Upper lobe of left lung (tissue), 4 donors: ENCODE results near the gene SP140.

Experiments
- CTCF ChIP-seq, 6 experiments: fragments of 450-650 bp in 4 of 6; fragments of 200-600 bp in 2 of 6; sonication (generic) in 2 of 6; IDR thresholded peaks; one replicate each; pipeline ENCODE4 v1.5.1; 2016 to 2019; ENCODE audit warnings: antibody characterized with exemption in 6 of 6
- POLR2A ChIP-seq, 4 donors: fragments of 450-650 bp; IDR thresholded peaks; one replicate each; pipeline ENCODE4 v1.5.1; 2016 to 2017; ENCODE audit warnings: antibody characterized with exemption in 4 of 4, mild to moderate bottlenecking in 2 of 4

- no peak for TF ChIP-seq CTCF (IDR thresholded peaks at IDR 0.05)
- no peak for TF ChIP-seq POLR2A (IDR thresholded peaks at IDR 0.05)
Measured at GRCh38 chr2:230323385-230324106, 98.0 kb downstream of the SP140 start.
